ENCODE results near the gene ITK. TPM values are rescaled to one million over a fixed set of nuclear protein-coding genes. Genes with fewer than 3 reads are reported as not detected.

The ITK gene
- total RNA-seq, 4 donors from 2014 or later, result 2.0 to 17.2 (median 5.3) TPM

- ATAC-seq (ENCODE audit: low FRiP score) (no peak), DNase-seq (ENCODE audit: low spot score) (no peak)
- no peak for TF ChIP-seq CTCF (IDR thresholded peaks at IDR 0.05)
Observed at GRCh38 chr5:157167214-157167621, 13.4 kb upstream of the ITK start.

GRCh38 chr5:157168286-157168685 is 12.4 kb upstream of the ITK start:
- no peak for ATAC-seq (ENCODE audit: low FRiP score)
- TF ChIP-seq CTCF (IDR thresholded peaks at IDR 0.05), result no peak
- no peak for DNase-seq (ENCODE audit: low spot score)

- no peak for DNase-seq (ENCODE audit: low spot score)
- TF ChIP-seq CTCF (IDR thresholded peaks at IDR 0.05), result no peak
- ATAC-seq (ENCODE audit: low FRiP score), result no peak
Observed at GRCh38 chr5:157172403-157172802, 8.2 kb upstream of the ITK start.

GRCh38 chr5:157175071-157175612 is 5.5 kb upstream of the ITK start:
- TF ChIP-seq CTCF (IDR thresholded peaks at IDR 0.05), result no peak

GRCh38 chr5:157177953-157178352 is 2.7 kb upstream of the ITK start:
- DNase-seq (ENCODE audit: low spot score) (no peak), ATAC-seq (ENCODE audit: low FRiP score) (no peak)
- no peak for TF ChIP-seq CTCF (IDR thresholded peaks at IDR 0.05)

More at GRCh38 chr5:157175071-157175612, 5.5 kb upstream of the ITK start:
- ATAC-seq (ENCODE audit: low FRiP score) (no peak), DNase-seq (ENCODE audit: low spot score) (no peak)

- no peak for TF ChIP-seq CTCF (IDR thresholded peaks at IDR 0.05)
- ATAC-seq (ENCODE audit: low FRiP score) (no peak), DNase-seq (ENCODE audit: low spot score) (no peak)
Observed at GRCh38 chr5:157178966-157179365, 1.7 kb upstream of the ITK start.

- ATAC-seq (ENCODE audit: low FRiP score), result no peak
- no peak for DNase-seq (ENCODE audit: low spot score)
- no peak for TF ChIP-seq CTCF (IDR thresholded peaks at IDR 0.05)
Observed at GRCh38 chr5:157182143-157182757, 1.6 kb downstream of the ITK start.
